Type B pancreatic cell (in vitro differentiated cells): ENCODE measurements around the gene RPL37A. TPM values are rescaled to one million over a fixed set of nuclear protein-coding genes. Genes with fewer than 3 reads are reported as not detected.

ENCODE experiments used
- DNase-seq: peaks from one replicate; pipeline ENCODE4 v3.0.0; 2021; ENCODE audit warnings: mixed read lengths; ENCODE audit not compliant: unreplicated experiment; ENCODE audit errors: extremely low spot score
- H3K27ac Mint-ChIP-seq: 2 replicates; pipeline ENCODE4 v1.8.0; 2021; ENCODE audit warnings: mild to moderate bottlenecking, mixed read lengths
- H3K27me3 Mint-ChIP-seq: 2 replicates; pipeline ENCODE4 v1.8.0; 2021; ENCODE audit warnings: mixed read lengths
- H3K36me3 Mint-ChIP-seq: 2 replicates; pipeline ENCODE4 v1.8.0; 2021; ENCODE audit warnings: mixed read lengths
- H3K4me1 Mint-ChIP-seq: one replicate; pipeline ENCODE4 v1.8.0; 2021; ENCODE audit warnings: mixed read lengths; ENCODE audit not compliant: unreplicated experiment
- H3K4me3 Mint-ChIP-seq: 2 replicates; pipeline ENCODE4 v1.8.0; 2021; ENCODE audit warnings: mild to moderate bottlenecking, mixed read lengths
- H3K9me3 Mint-ChIP-seq: 2 replicates; pipeline ENCODE4 v1.8.0; 2021; ENCODE audit warnings: mixed read lengths
- CTCF ChIP-seq: fragments of 200-600 bp; sonication (generic); conservative IDR thresholded peaks from 2 replicates; pipeline ENCODE4 v1.5.0; 2021; ENCODE audit warnings: antibody characterized with exemption, mild to moderate bottlenecking
- total RNA-seq: library from RNA; stranded (reverse); gene quantifications from 2 replicates; pipeline ENCODE4 v1.2.1, GENCODE V29; 2021; ENCODE audit warnings: low replicate concordance

The RPL37A gene
- total RNA-seq, 1 donor from 2014 or later: 3,098 TPM

DNA sequence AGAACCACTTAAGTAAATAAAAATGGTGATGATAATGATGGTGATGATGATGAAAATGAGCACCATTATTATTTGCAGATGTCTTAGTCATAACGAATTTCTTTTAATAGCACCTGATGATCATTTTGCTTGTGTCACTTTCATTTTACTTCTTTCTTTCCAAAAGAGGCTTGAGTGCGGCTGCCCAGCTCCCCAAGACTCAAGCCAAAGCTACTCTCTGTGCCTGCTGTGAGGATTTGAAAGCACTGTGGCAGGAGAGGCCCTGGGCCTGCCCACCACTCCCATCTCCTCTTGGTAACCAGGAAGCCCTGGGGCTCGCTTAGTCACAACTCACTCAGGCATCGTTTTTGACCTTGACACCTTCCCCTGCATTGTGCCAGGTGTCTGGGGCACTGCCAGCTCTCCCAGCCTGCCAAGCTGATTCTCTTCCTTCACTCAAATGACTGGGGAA, 41.2 kb downstream of the RPL37A start:
- no peak for DNase-seq
- Mint-ChIP-seq H3K27ac (no peak overlapping the region), H3K27me3 (peaks cover 4% of the 10 kb centered on the region), H3K4me3 (no peak overlapping the region), H3K36me3 (no peaks in the 10 kb centered on the region), H3K9me3 (peaks cover 6% of the 10 kb centered on the region), H3K4me1 (peaks cover 54% of the 10 kb centered on the region)
- no peak for TF ChIP-seq CTCF

GRCh38 chr2:216540920-216541319, 42.3 kb downstream of the RPL37A start:
- Mint-ChIP-seq H3K27ac (peak overlapping the region; percentile 22), H3K9me3 (peaks cover 13% of the 10 kb centered on the region), H3K27me3 (peaks cover 10% of the 10 kb centered on the region), H3K4me3 (no peak overlapping the region), H3K36me3 (peaks cover 3% of the 10 kb centered on the region), H3K4me1 (peaks cover 54% of the 10 kb centered on the region)
- no peak for DNase-seq
- TF ChIP-seq CTCF: no peak

DNA sequence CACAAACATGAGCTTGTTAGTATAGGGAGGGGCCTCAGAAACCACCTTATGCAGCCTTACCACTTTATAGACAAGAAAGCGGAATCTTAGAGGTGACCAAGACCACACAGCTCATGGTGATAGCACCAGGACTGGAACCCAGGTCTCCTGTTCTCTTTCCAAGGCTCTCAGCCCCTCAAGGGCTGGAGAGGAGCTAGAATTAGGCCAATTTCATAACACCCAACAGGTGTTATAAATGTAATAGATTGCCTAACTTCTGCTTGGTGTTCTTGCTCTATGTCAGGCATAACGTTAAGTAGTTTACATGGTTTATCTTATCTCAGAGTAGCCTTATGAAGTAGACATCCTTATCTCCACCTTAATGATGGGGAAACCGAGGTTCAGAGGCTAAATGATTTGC, 42.9 kb downstream of the RPL37A start:
- Mint-ChIP-seq H3K4me3 (no peak overlapping the region), H3K27me3 (peaks cover 10% of the 10 kb centered on the region), H3K27ac (peak overlapping the region; percentile 22), H3K9me3 (peaks cover 13% of the 10 kb centered on the region), H3K36me3 (peaks cover 3% of the 10 kb centered on the region), H3K4me1 (peaks cover 54% of the 10 kb centered on the region)
- no peak for TF ChIP-seq CTCF
- DNase-seq: no peak

DNA sequence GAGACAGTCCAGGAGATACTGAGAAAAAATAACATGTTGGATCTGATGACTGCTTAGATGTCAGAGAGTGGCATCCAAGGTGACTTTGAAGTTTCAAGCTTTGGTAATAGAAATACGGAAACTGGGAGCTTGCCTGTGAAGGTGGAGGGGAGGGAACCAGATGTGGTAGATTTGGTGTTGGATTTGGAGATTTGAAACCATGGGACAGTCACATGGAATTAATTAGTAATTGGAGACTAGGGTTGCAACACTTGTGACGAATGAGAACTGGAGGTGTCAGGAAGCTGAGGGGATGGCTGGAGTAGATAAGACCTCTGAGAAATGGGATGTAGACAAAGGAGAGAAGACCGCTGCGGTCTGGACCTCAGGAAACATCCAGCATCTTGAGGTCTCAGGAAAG, 46.7 kb downstream of the RPL37A start:
- H3K27ac Mint-ChIP-seq: no peak overlapping the region

DNA sequence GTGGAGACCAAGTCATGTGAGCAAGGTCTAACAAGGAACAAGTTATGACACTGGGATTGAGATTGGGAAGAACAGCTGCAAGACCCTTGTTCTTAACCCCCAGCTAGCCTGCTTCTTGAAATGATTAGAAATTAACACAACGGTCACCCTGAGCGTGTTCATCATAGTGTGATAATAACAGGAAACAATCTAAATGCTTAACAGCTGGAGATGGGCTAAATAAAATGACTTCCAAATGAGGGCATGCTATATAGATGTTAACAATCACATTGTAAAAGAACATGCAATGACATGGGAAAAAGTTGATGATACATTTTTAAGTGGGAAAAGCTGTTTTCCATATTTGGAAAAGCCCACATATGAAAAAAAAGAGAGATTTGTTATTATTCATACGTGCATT, 47.6 kb downstream of the RPL37A start:
- Mint-ChIP-seq H3K27me3 (peaks cover 6% of the 10 kb centered on the region), H3K4me1 (peaks cover 33% of the 10 kb centered on the region), H3K36me3 (peaks cover 3% of the 10 kb centered on the region), H3K27ac (no peak overlapping the region), H3K9me3 (peaks cover 13% of the 10 kb centered on the region), H3K4me3 (no peak overlapping the region)
- DNase-seq: no peak
- TF ChIP-seq CTCF: no peak

More for the DNA sequence above, 46.7 kb downstream of the RPL37A start:
- Mint-ChIP-seq H3K4me3 (no peak overlapping the region), H3K36me3 (peaks cover 3% of the 10 kb centered on the region), H3K27me3 (peaks cover 10% of the 10 kb centered on the region), H3K4me1 (peaks cover 33% of the 10 kb centered on the region), H3K9me3 (peaks cover 13% of the 10 kb centered on the region)
- TF ChIP-seq CTCF: no peak
- DNase-seq: no peak
